Measurements from ENCODE around the gene MGST1.
A peak's percentile ranks its signal among the peaks of the same experiment; 100 is the strongest.
"Not testable (repeated sequence)": the region's sequence is repeated elsewhere in the genome, so short reads cannot be mapped to it uniquely, and the experiment has no call there.

Gene MGST1

GRCh38 chr12:16358878-16359277 is 11.4 kb downstream of the MGST1 start:
- DNase-seq: no peak

- DNase-seq: peak; percentile 85
These were observed 12.4 kb downstream of the MGST1 start for GRCh38 chr12:16359512-16360491.

GRCh38 chr12:16361142-16361783 is 13.8 kb downstream of the MGST1 start:
- DNase-seq: no peak

- DNase-seq: no peak
These were observed 15.1 kb downstream of the MGST1 start for GRCh38 chr12:16362550-16362949.

- DNase-seq: no peak
These were observed 21.7 kb downstream of the MGST1 start for GRCh38 chr12:16369156-16369555.

- no peak for DNase-seq
These were observed 22.7 kb downstream of the MGST1 start for GRCh38 chr12:16370096-16370495.

GRCh38 chr12:16382652-16383312 is 35.3 kb downstream of the MGST1 start:
- not testable (repeated sequence) for DNase-seq

- DNase-seq: no peak
These were observed 37.3 kb downstream of the MGST1 start for GRCh38 chr12:16384732-16385131.

- DNase-seq: peak; percentile 79
These were observed 38.6 kb downstream of the MGST1 start for GRCh38 chr12:16385782-16386646.

GRCh38 chr12:16387919-16388318 is 40.5 kb downstream of the MGST1 start:
- DNase-seq: no peak

GRCh38 chr12:16389594-16389993 is 42.1 kb downstream of the MGST1 start:
- no peak for DNase-seq

GRCh38 chr12:16392846-16393535 is 45.5 kb downstream of the MGST1 start:
- no peak for DNase-seq

GRCh38 chr12:16399101-16399500 is 51.7 kb downstream of the MGST1 start:
- DNase-seq: no peak

- DNase-seq: not testable (repeated sequence)
These were observed 54.4 kb downstream of the MGST1 start for GRCh38 chr12:16401835-16402234.

GRCh38 chr12:16407346-16407745 is 59.9 kb downstream of the MGST1 start:
- DNase-seq: no peak
